Fibroblast of skin of back (primary cell): ENCODE measurements around the gene LEPROT.

ENCODE experiments used
- DNase-seq: peaks from one replicate; pipeline ENCODE4 v3.0.0-alpha.2; 2013

Gene LEPROT

GRCh38 chr1:65477414-65478378 lies 57.2 kb downstream of the LEPROT start:
- DNase-seq, result no peak

GRCh38 chr1:65478379-65479026 lies 58.0 kb downstream of the LEPROT start:
- DNase-seq, result peak; percentile 27

GRCh38 chr1:65479554-65480204 lies 59.2 kb downstream of the LEPROT start:
- DNase-seq, result no peak

- DNase-seq, result no peak
These were observed 60.4 kb downstream of the LEPROT start for GRCh38 chr1:65480684-65481405.

- DNase-seq, result no peak
These were observed 63.7 kb downstream of the LEPROT start for GRCh38 chr1:65483993-65484754.
